ENCODE measurements around the gene MARS1. TPM values are rescaled to one million over a fixed set of nuclear protein-coding genes. Genes with fewer than 3 reads are reported as not detected.

Gene MARS1
- 82.6 and 93.7 TPM in 2 replicates for total RNA-seq

DNA sequence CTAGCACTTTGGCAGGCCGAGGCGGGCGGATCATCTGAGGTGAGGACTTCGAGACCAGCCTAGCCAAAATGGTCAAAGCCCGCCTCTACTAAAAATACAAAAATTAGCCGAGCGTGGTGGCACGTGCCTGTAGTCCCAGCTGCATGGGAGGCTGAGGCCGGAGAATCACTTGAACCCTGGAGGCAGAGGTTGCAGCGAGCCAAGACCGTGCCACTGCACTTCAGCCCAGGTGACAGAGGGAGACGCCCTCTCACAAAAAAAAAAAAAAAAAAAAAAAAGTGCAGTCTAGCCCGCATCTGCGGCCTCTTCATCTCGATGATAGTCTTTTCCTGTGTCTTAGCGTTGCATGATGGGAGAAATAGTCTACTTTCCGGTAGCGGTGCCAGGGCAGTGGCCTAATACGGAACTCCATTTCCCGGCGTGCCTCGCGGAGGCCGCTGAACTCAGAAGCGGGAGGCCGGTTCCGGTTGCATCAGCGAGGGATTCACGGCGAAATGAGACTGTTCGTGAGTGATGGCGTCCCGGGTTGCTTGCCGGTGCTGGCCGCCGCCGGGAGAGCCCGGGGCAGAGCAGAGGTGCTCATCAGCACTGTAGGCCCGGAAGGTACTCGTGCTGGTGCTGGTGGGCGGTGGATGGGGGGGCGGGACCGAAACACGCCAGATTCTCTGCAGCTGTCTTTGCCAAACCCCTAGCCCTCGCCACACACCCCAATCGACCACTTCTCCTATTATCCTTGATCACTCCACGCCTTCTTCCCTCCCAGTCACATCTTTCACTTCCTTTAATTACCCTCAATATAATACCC is at the start of gene MARS1:
TSS of gene MARS1 (plus strand) at position 472 of the 805 bp plus-strand sequence. CDS start at position 495, 23 bp downstream.

DNA sequence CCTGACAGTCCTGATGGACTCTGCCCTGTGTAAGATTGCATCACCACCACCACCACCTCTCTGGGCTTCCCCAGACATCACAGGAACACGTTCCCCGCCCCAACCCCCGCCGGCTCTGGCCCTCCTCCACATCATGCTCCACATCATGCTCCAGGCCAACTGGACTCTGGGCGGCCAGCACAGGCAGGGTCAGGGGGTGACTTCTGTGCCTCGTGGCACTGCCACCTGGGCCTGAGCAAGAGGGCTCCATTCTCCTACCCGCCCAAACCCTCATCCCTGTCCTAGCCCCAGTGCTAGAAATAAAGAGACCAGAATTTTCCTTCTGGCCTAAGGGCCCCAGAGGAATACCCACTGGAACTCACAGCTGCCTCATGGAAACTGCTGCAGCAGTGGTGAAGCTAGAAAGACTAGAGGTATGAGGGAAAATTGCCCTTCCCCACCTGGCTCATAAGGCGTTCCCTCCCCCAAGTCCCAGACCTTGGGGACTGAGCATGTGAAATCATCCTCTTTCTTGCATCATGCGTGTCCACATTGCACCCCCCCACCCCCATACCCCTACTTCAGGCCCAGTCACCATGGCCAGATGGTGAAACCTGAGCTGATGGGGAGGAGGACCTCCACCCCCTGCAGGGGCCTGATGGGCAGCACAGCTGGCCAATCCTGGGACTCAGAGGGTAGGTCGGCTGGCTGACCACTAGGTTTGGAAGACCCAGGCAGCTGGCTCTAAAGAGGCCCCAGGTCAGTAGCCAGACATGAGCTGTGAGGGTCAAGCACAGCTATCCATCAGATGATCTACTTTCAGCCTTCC is 33.1 kb upstream of the MARS1 start, which contains the start of gene INHBE:
TSS of gene INHBE (plus strand) at position 742 of the 808 bp plus-strand sequence. CDS start 230 bp downstream, outside the sequence.

DNA sequence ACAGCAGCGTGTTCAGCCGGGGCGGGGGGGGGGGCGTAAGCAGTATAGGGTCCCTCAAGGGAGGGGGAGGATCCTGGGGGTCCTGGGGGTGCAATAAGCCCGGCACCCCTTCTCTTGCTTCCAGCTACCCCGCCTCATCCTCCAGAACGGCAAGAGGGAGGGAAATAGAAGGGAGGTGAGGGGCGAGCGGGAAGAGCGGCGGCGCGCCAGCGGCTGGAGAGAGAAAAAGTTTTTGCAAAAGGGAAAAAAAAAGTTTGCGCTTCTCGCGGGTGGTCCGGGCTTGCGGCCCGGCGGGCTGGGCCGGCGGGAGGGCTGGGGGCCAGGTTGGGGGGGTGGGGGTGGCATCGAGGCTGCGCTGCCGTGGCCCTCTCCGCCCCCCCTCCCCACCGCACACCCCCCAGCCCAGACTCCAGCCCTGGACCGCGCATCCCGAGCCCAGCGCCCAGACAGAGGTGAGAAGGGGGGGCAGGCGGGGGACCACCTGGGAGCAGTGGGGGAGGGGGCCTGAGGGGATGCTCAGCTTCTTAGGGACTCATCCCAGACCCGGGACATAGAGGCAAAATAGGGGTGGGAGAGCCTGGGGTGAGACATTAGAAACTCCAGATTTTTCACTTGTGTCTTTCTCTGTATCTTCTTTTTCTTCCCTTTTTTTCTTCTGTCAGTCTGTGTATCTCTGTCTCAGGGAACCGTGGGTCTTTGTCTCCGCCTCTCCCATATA is 28.0 kb upstream of the MARS1 start, which contains the start of gene GLI1:
TSS of gene GLI1 (plus strand) at position 36 of the 718 bp plus-strand sequence. CDS start 3,907 bp downstream, outside the sequence.

DNA sequence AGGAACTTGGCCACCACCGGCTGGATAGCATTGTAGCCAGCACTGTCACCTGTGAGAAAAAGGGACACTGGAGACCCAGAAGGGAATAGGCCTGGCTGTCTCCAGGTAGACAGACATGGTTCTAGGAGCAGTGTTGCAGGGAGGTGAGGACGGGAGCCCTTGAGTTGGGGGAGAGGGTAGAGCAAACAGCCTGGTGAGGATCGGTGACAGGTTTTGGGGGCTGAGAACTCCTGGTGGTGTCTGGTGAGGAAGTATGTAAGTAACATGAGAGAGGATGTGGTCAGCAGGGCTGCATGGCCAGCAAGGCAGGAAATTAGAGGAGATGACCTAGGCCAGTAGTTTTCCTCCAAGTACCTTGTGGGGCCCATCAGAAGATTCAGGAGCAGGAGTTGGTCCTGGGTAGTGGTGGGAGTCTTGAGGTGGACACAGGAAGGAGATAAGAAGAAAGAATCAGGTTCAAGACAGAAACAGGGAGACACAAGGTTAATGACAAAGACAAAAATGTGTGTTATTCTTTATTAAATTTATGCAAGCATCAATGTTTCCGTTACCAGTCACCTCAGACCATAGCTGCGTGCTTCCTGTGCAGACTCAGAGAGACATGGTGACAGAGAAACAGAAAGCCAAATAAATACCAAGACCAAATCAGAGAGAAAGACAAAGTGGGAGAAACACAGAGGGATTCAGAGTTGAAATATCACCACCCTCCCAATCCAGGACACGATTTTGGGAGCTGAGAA is 8.3 kb upstream of the MARS1 start, which contains the start of gene ARHGAP9:
TSS of gene ARHGAP9 (minus strand) at position 491 of the 740 bp plus-strand sequence. CDS start at position 31, 460 bp downstream.

DNA sequence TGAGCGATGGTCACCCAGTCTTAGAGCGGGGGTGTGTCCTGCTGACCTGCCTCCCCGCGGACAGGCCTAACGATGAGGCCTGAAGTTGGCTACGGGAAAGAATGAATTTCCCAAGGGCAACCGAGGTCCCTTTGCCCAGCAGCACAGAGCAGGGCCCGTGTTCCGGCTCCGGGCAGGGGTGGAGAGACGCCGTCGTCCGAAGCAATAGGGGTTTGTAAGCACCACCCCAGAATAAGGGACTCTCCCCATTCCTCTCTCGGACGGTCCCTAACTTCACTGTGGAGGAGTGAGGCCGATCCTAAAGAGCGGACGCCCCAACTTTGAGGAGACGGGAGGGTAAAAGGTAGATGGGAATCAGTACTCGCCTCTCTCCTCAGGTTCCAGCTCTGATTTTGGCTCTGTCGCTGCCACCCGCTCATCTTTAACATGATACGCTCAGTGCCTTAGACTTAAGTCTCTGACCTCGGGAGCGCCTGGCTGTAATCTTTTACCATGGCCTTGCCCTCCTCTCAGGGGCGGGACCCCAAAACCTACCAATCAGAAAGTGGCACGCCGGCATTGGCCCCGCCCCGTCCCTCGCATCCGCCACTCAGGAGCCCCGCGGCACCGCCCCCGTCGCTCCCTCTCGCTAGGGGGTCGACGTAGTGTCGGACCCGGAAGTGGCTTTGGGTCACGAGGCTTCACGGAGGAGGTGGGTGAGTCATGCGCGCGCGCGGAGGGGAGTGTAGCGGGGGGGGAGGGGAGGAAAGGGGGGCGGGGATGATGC is 32.4 kb downstream of the MARS1 start, which contains the start of gene DDIT3:
TSS of gene DDIT3 (minus strand) at position 462 of the 766 bp plus-strand sequence. CDS start 3,108 bp downstream, outside the sequence.

DNA sequence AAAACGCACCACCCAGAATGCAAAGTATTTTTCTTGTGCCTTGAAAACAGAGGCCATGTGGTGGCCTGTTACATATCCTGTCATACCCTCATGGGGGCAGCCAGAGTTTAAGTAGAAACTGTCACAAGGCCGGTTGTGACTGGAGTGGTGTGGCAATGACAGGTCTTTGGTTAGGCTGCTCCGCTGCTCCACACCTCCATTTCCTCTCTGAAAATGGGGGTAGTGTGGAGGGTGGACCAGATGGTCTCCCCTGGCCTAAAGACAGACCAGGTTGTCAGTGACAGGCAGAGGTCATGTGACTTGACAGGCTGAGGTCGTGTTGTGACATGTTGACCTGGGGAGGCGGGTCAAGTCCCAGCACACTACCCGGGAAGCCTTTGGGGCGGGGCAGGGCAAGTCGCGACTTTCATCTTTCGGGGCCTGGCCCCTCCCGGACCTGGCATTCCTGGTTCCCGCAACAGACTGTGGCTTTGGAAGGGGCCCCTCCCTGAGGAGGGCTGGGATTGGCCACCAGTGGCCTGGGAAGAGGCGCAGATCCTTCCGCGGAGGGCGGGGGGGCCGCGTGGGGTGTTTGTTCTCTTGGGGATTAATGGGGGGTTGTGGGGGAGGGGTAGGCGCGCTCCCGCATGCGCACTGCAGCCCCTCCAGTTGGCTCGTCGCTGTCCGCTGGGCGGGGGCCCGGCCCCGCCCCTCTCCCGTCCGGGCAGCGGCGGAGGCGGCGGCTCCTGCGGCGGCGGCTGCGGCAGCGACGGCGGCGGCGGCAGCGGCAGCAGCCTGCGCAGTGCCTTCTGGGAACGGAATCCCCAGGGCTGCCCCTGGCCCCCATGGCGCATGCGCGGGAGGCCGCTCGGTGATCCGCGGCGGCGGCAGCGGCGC is 34.4 kb downstream of the MARS1 start, which contains the start of gene MBD6:
TSS of gene MBD6 (plus strand) at position 814 of the 876 bp plus-strand sequence. CDS start 1,480 bp downstream, outside the sequence.

DNA sequence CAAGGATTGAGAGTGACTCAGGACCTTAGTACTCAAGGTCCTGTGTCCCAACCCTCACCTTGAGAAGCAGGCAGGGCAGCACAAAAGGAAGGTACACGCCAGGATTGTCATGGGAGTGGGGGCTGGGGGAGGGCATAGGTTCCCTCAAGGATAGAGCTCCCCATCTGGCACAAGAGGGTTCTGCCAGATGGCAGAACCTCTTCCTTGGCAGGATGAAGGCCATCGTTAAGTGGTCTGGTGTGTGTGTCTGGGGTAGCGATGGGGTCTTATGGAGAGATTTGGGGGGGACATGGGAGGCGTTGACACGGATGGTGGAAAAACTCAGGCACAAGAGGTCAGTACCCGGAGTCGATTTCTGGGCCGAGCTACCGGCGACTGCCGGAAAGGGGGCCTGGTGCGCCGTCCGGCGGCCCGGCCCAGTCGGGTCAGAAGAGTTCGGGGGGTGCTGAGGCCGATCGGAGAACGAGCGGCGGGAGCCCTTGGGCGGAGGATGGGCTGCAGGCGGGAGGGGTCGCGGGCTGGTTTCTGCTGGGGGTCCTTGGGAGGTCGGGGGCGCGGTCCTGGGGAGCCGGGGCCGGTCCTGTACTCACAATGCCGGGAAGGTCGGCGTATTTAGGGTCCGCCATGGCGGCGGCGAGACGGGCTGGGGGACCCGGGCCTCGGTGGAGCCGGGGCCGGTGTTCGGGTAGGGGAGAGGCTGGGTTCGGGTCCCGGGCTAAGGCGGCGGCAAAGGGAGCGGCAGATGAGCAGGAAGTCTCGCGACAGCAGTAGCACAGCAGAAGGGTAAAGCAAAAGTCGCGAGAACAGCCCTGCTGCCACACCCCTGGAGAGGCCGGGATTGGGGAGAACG is 58.8 kb downstream of the MARS1 start, which contains the start of gene DCTN2:
TSS of gene DCTN2 (minus strand) at position 755 of the 850 bp plus-strand sequence. CDS start at position 626, 129 bp downstream.

DNA sequence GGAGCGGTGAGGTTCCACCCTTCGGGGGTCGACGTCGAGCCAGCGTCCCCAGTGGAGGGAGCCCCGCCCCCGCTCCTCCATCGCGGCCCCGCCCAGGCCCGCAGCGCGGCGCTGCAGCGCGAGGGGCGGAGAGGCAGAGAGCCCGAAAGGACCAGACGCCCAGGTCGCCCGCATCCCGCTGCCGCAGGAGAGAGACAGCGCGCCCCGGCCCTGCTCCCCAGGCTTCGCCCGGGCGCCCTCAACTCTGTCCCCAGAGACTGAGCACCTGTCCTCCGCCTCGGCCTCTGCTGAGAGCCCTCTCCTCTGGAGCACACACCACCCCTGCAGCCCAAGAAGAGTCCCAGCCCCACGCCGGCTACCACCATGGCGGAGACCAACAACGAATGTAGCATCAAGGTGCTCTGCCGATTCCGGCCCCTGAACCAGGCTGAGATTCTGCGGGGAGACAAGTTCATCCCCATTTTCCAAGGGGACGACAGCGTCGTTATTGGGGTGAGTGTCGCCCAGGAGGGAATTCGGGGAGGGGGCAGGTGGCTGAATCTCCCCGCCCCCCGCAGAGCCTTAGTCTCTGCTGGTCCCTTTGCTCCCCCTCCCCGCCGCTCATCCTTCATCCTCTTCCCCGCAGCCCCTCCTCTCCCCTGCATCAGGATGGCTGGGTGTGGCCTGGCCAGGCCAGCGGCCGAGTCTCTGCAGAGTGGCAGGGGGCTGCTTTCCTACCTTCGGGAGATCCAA is 62.2 kb downstream of the MARS1 start, which contains the start of gene KIF5A:
TSS of gene KIF5A (plus strand) at position 136 of the 732 bp plus-strand sequence. CDS start at position 364, 228 bp downstream.

Other genes with a start within 250 kb of the MARS1 start
- gene STAC3, start 236.9 kb upstream of the MARS1 start, total RNA-seq = not detected in 2 replicates
- gene R3HDM2, start 57.0 kb upstream of the MARS1 start, total RNA-seq = 15.2 and 18.1 TPM in 2 replicates
- not detected in 2 replicates for gene INHBC, start 53.3 kb upstream of the MARS1 start, total RNA-seq
- 0.36 and 1.1 TPM in 2 replicates for gene INHBE, start 32.8 kb upstream of the MARS1 start, total RNA-seq
- gene GLI1, start 28.3 kb upstream of the MARS1 start, total RNA-seq = not detected in 2 replicates
- gene ARHGAP9, start 8.2 kb upstream of the MARS1 start, total RNA-seq = under 0.01 and 2.9 TPM in 2 replicates
- 43.5 and 52.7 TPM in 2 replicates for gene DDIT3, start 32.4 kb downstream of the MARS1 start, total RNA-seq
- 9.9 and 15.0 TPM in 2 replicates for gene MBD6, start 34.8 kb downstream of the MARS1 start, total RNA-seq
- gene DCTN2, start 59.1 kb downstream of the MARS1 start, total RNA-seq = 126 and 150 TPM in 2 replicates
- gene KIF5A, start 62.0 kb downstream of the MARS1 start, total RNA-seq = not detected in 2 replicates
- 11.0 and 19.4 TPM in 2 replicates for gene PIP4K2C, start 103.1 kb downstream of the MARS1 start, total RNA-seq
- gene DTX3, start 116.8 kb downstream of the MARS1 start, total RNA-seq = 4.7 and 5.3 TPM in 2 replicates
- 10.5 and 11.0 TPM in 2 replicates for gene ARHGEF25, start 123.4 kb downstream of the MARS1 start, total RNA-seq
- gene B4GALNT1, start 145.1 kb downstream of the MARS1 start, total RNA-seq = 0.16 and 0.18 TPM in 2 replicates
- gene OS9, start 206.1 kb downstream of the MARS1 start, total RNA-seq = 310 and 312 TPM in 2 replicates